C4-2B (cell line): ENCODE data around the gene RTKN2.

Experiments used
- CTCF ChIP-seq: fragments of 450-650 bp; conservative IDR thresholded peaks from 2 replicates; pipeline ENCODE4 v1.5.1; 2017; ENCODE audit warnings: mild to moderate bottlenecking
- ZFX ChIP-seq: fragments of 450-650 bp; IDR thresholded peaks from 2 replicates; pipeline ENCODE4 v1.6.1; 2017

DNA sequence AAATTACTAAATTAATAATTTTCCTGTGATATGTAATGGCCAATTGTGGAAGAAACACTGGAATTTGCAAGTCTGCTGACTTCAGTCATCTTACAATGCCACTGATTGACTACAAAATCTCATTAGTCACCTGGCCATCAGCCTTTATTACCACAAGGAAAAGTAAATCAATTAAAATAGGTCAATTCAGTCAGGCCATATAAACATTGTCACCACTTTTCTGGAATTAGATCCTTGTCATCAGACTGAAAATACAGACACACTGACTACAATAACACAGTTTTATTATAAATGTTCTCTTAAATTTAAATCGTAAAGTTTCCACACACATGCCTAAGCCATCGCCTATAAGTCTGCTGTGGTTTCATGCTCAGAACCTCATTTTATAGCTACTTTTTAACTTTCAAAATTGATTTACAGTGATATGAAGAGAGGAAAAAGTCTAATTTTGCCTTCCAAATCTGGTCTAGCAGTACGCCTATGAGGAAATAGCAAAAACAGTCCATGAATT is 54.2 kb downstream of the RTKN2 start:
- TF ChIP-seq CTCF, result no peak
- no peak for TF ChIP-seq ZFX
